Measurements from ENCODE around the gene IRF2BP2. TPM values are rescaled to one million over a fixed set of nuclear protein-coding genes. Genes with fewer than 3 reads are reported as not detected.

Gene IRF2BP2
- polyA plus RNA-seq, 2 donors, result 48.8 to 68.5 TPM

DNA sequence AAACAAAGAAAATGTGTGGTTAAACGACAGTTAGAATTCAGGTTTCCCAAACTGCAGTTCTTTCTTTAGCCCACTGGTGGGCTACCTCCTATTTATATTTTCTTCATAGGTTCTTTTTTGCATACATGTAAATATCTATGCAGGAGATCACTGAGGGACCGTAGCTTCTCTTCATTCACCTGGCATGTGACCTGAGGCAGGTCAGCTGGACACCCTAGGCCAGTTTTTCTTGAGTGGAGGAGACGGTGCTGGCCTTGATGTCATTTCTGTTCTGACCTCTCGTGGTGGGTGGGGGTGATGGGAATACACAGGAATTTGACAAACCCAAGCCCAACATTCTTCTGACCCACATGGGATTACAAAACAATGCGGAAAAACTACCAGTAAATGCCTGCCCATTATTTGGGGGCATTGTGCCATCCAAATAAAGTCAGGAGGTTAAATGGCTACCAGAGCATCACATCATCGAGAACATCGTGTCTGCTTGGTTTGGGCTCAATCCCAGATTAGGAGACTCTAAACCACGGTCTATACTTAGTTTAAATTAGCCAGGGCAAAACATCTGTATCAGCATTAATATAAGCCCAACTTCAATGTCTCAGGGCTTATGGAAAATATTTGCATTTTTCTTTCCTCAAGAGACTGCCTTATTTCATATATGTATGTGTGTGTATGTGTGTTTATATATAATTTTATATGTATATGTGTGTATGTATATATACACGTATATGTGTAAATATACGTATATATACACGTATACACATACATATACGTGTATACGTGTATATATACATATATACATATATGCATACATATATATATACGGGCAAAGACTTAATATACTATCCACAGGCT is 7.4 kb upstream of the IRF2BP2 start:
- peaks cover 0 to 3% of the 10 kb centered on the region in 2 donors for H3K4me1 ChIP-seq (ENCODE audit: control insufficient read depth in 2 of 2, insufficient read depth in 2 of 2, low read length in 1 of 2)

DNA sequence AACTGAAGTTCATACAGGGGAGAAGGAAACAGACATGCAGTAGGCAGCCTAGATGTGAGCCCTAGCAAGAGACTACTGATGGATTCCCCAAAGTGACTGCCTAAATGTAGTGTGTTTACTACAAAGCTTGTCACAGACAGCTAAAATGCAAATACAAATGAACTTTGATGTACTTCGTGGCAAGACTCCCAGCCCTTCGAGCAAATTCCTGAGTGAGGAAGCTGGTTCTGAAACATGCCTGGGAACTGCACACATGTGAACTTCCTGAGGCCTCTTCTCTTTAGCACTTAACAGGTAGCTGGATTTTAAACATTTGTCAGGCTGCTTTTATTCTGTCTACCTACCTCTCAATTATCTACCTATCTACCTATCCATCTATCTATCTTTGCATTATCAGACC is 6.7 kb upstream of the IRF2BP2 start:
- 7 to 11% methylated on average over 2 of the region's 2 CpGs for WGBS, 2 donors
- no peaks in the 10 kb centered on the region for H3K36me3 ChIP-seq (ENCODE audit: control insufficient read depth in 2 of 2, insufficient read depth in 2 of 2, low read length in 1 of 2)
- peaks cover 3% of the 10 kb centered on the region in 2 donors for H3K4me1 ChIP-seq (ENCODE audit: control insufficient read depth in 2 of 2, insufficient read depth in 2 of 2, low read length in 1 of 2)
- H3K4me3 ChIP-seq (ENCODE audit: low read depth in 1 of 2, low read length in 2 of 2), result no peak overlapping the region
- no peaks in the 10 kb centered on the region for H3K9me3 ChIP-seq (ENCODE audit: control insufficient read depth in 2 of 2, insufficient read depth in 1 of 2, low read depth in 1 of 2, low read length in 1 of 2)
- H3K27ac ChIP-seq (ENCODE audit: low read depth in 2 of 2, low read length in 1 of 2), result peak overlapping the region; percentile 12 to 49
- H3K27me3 ChIP-seq (ENCODE audit: control insufficient read depth in 1 of 2, insufficient read depth in 2 of 2, low read length in 2 of 2), result no peaks in the 10 kb centered on the region

More for the DNA sequence above, 7.4 kb upstream of the IRF2BP2 start:
- Histone ChIP-seq H3K4me3 (ENCODE audit: low read depth in 1 of 2, low read length in 2 of 2) (no peak overlapping the region), H3K27me3 (ENCODE audit: control insufficient read depth in 1 of 2, insufficient read depth in 2 of 2, low read length in 2 of 2) (no peaks in the 10 kb centered on the region), H3K36me3 (ENCODE audit: control insufficient read depth in 2 of 2, insufficient read depth in 2 of 2, low read length in 1 of 2) (no peaks in the 10 kb centered on the region), H3K9me3 (ENCODE audit: control insufficient read depth in 2 of 2, insufficient read depth in 1 of 2, low read depth in 1 of 2, low read length in 1 of 2) (no peaks in the 10 kb centered on the region), H3K27ac (ENCODE audit: low read depth in 2 of 2, low read length in 1 of 2) (no peak overlapping the region)
- WGBS, 2 donors, result 75 to 77% methylated on average over 14 of the region's 14 CpGs

DNA sequence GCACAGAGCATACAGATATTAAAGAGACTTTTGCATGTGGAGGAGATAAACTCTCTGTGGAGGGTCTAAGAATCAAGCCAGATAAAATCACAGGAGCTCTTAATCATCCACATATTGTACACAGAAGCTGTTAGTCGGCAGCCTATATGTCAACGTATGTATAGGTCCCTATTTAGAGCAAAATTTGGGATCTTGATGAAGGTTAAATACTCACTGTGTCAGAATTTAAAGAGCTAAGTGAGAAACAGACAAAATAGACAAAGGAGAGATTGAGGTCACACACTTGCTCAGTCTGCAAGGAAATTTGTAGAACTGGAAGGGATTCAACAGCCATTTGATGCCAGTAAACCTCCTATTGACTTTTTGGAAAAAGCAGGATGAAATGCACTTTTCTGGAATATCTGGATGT is 4.1 kb upstream of the IRF2BP2 start:
- 40 to 43% methylated on average over 2 of the region's 2 CpGs for WGBS, 2 donors
- Histone ChIP-seq H3K36me3 (ENCODE audit: control insufficient read depth in 2 of 2, insufficient read depth in 2 of 2, low read length in 1 of 2) (no peaks in the 10 kb centered on the region), H3K27ac (ENCODE audit: low read depth in 2 of 2, low read length in 1 of 2) (peak overlapping the region in 1 of 2 donors; percentile 78), H3K9me3 (ENCODE audit: control insufficient read depth in 2 of 2, insufficient read depth in 1 of 2, low read depth in 1 of 2, low read length in 1 of 2) (peaks cover 0 to 2% of the 10 kb centered on the region in 2 donors), H3K4me3 (ENCODE audit: low read depth in 1 of 2, low read length in 2 of 2) (no peak overlapping the region), H3K27me3 (ENCODE audit: control insufficient read depth in 1 of 2, insufficient read depth in 2 of 2, low read length in 2 of 2) (no peaks in the 10 kb centered on the region), H3K4me1 (ENCODE audit: control insufficient read depth in 2 of 2, insufficient read depth in 2 of 2, low read length in 1 of 2) (peaks cover 3% of the 10 kb centered on the region in 2 donors)

DNA sequence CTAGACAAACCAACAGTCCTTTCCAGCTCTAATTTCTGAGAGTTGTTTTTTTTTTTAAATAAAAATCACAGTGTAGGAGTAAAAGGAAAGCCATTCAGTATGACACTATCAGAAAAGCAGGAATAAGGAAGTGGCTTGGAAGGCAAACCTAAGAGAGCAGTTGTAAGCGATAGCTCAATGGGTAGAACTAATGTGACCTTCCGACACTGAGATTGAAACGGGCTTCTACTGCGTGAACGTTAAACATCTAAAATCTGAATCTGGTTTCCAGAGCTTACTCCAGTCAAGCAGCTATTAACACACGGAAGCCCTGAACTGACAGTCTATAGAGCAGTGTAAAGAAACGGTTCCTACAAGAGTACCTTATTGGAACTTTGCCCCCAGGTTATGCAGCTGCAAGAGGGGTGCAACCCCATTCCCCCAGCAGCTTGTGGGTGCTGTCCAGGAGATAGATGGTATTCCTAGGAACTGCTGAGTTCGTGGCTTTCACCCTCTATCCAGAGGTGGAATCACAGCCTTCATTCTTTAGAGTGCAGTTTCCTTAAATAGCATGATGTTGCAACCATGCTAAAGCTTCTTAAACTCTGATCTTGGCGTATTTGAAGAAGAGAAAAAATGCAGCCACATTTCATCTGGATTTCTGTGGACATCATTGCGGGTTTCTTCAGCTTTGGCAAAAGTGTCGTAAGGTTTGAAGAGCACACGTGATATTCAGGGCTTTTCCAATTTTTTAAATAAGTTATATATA is 3.3 kb upstream of the IRF2BP2 start:
- peaks cover 0 to 1% of the 10 kb centered on the region in 2 donors for H3K36me3 ChIP-seq (ENCODE audit: control insufficient read depth in 2 of 2, insufficient read depth in 2 of 2, low read length in 1 of 2)
- peaks cover 3% of the 10 kb centered on the region in 2 donors for H3K4me1 ChIP-seq (ENCODE audit: control insufficient read depth in 2 of 2, insufficient read depth in 2 of 2, low read length in 1 of 2)
- H3K27ac ChIP-seq (ENCODE audit: low read depth in 2 of 2, low read length in 1 of 2), result peak overlapping the region; percentile 100
- no peaks in the 10 kb centered on the region for H3K27me3 ChIP-seq (ENCODE audit: control insufficient read depth in 1 of 2, insufficient read depth in 2 of 2, low read length in 2 of 2)
- peak overlapping the region in 1 of 2 donors; percentile 26 for H3K4me3 ChIP-seq (ENCODE audit: low read depth in 1 of 2, low read length in 2 of 2)
- 15 to 22% methylated on average over 12 of the region's 12 CpGs for WGBS, 2 donors
- peaks cover 0 to 2% of the 10 kb centered on the region in 2 donors for H3K9me3 ChIP-seq (ENCODE audit: control insufficient read depth in 2 of 2, insufficient read depth in 1 of 2, low read depth in 1 of 2, low read length in 1 of 2)

DNA sequence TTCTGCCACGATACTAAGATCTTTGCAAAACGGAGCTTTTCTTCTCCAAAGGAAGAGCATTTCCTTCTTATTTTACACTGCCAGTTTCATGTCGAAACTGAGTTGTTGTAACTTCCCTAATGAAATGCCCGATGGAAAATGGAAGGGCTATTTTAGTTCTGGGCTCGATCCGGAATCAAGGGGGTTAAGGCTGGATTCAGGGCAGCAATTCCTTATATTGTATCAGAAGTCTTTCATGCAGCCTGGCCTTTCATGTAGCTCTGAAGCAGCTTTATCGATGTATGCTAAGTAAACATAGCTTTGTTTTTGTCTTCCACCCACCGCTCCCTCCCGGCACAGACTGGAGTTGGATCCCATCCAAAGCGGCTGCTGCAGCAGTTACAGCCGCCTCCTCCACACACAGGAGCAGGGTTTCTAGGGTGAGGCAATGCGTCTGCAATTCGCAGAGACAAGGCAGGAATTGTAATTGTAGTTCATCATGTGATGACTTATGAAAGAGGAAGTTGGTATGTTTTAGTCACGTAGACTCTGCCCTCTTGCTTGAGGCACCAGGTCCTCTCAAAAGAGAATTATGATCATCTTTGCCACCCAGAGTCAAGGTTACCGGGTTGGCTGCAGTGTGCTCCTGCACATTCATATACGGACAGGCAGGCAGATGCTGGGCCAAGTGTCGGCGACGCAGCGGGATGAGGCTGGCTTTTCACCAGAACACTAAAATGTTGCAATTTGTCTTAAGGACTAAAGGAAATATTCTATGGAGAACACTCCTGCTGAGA is 2.6 kb upstream of the IRF2BP2 start:
- H3K4me1 ChIP-seq (ENCODE audit: control insufficient read depth in 2 of 2, insufficient read depth in 2 of 2, low read length in 1 of 2), result peaks cover 3% of the 10 kb centered on the region in 2 donors
- H3K36me3 ChIP-seq (ENCODE audit: control insufficient read depth in 2 of 2, insufficient read depth in 2 of 2, low read length in 1 of 2), result peaks cover 0 to 3% of the 10 kb centered on the region in 2 donors
- peak overlapping the region in 1 of 2 donors; percentile 28 for H3K4me3 ChIP-seq (ENCODE audit: low read depth in 1 of 2, low read length in 2 of 2)
- 1 to 2% methylated on average over 20 of the region's 20 CpGs for WGBS, 2 donors
- H3K9me3 ChIP-seq (ENCODE audit: control insufficient read depth in 2 of 2, insufficient read depth in 1 of 2, low read depth in 1 of 2, low read length in 1 of 2), result peaks cover 0 to 2% of the 10 kb centered on the region in 2 donors
- H3K27ac ChIP-seq (ENCODE audit: low read depth in 2 of 2, low read length in 1 of 2), result peak overlapping the region; percentile 100
- no peaks in the 10 kb centered on the region for H3K27me3 ChIP-seq (ENCODE audit: control insufficient read depth in 1 of 2, insufficient read depth in 2 of 2, low read length in 2 of 2)

DNA sequence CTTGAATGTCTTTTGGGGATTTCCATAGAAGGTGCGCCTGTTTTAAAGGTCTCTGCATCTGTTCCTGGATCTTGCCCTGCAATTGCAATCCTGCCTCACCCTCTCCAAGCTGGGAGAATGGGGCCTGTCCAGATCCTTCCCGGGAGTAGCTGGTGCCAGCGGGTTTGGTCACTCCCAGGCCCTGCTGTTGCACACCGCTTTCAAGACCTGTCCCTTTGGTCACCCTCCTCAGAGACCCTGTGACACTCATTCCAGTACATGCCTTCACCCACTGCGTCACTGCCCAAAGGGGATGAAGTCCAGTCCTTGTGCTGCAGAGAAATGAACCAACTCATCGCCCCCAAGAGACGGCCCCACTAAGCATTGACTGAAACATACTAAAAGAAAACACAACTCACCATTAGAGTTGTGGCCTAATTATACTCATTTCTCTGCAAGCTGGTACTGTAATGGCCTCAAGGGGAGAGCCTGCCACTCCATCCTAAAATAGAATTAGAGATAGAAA is 1.9 kb upstream of the IRF2BP2 start:
- Histone ChIP-seq H3K4me1 (ENCODE audit: control insufficient read depth in 2 of 2, insufficient read depth in 2 of 2, low read length in 1 of 2) (peaks cover 3% of the 10 kb centered on the region in 2 donors), H3K4me3 (ENCODE audit: low read depth in 1 of 2, low read length in 2 of 2) (peak overlapping the region in 1 of 2 donors; percentile 28)

DNA sequence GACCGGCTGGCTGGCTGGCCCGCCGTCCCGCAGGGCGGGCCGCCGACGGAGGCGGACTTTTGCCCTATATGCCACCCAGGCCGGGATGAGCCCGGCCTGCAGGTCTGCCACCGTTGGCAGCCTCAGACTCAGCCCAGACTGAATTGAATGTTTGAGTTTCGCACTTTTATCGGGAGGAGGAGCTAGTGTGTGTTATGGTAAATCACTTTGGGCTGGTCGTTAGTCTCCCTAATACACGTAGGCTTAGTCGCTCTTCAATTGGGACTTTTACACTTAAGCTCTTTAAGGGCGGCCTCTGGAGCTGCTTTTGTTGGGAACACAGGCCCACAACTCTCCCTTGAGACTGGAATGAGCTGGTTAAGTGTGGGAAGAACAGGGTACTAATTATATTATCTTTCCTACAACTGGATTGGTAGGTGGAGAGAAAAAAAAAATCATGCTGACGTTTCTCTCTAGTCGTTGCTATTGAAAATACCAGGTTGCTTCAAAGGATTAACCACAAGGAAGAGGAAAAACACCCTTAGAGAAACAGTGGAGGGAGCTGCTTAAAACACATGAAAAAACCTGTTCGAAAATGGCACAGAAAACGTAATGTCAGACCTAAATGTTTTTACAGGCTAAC is 1.4 kb upstream of the IRF2BP2 start:
- H3K27ac ChIP-seq (ENCODE audit: low read depth in 2 of 2, low read length in 1 of 2), result peak overlapping the region; percentile 100
- peak overlapping the region; percentile 28 to 97 for H3K4me3 ChIP-seq (ENCODE audit: low read depth in 1 of 2, low read length in 2 of 2)
- H3K4me1 ChIP-seq (ENCODE audit: control insufficient read depth in 2 of 2, insufficient read depth in 2 of 2, low read length in 1 of 2), result peaks cover 0 to 3% of the 10 kb centered on the region in 2 donors
- H3K27me3 ChIP-seq (ENCODE audit: control insufficient read depth in 1 of 2, insufficient read depth in 2 of 2, low read length in 2 of 2), result no peaks in the 10 kb centered on the region
- peaks cover 0 to 11% of the 10 kb centered on the region in 2 donors for H3K36me3 ChIP-seq (ENCODE audit: control insufficient read depth in 2 of 2, insufficient read depth in 2 of 2, low read length in 1 of 2)
- H3K9me3 ChIP-seq (ENCODE audit: control insufficient read depth in 2 of 2, insufficient read depth in 1 of 2, low read depth in 1 of 2, low read length in 1 of 2), result peaks cover 0 to 2% of the 10 kb centered on the region in 2 donors
- 2 to 3% methylated on average over 22 of the region's 22 CpGs for WGBS, 2 donors

More for the DNA sequence above, 1.9 kb upstream of the IRF2BP2 start:
- H3K27me3 ChIP-seq (ENCODE audit: control insufficient read depth in 1 of 2, insufficient read depth in 2 of 2, low read length in 2 of 2), result no peaks in the 10 kb centered on the region
- 30 to 35% methylated on average over 7 of the region's 7 CpGs for WGBS, 2 donors
- peak overlapping the region; percentile 100 for H3K27ac ChIP-seq (ENCODE audit: low read depth in 2 of 2, low read length in 1 of 2)
- peaks cover 0 to 9% of the 10 kb centered on the region in 2 donors for H3K36me3 ChIP-seq (ENCODE audit: control insufficient read depth in 2 of 2, insufficient read depth in 2 of 2, low read length in 1 of 2)
- H3K9me3 ChIP-seq (ENCODE audit: control insufficient read depth in 2 of 2, insufficient read depth in 1 of 2, low read depth in 1 of 2, low read length in 1 of 2), result peaks cover 0 to 2% of the 10 kb centered on the region in 2 donors

DNA sequence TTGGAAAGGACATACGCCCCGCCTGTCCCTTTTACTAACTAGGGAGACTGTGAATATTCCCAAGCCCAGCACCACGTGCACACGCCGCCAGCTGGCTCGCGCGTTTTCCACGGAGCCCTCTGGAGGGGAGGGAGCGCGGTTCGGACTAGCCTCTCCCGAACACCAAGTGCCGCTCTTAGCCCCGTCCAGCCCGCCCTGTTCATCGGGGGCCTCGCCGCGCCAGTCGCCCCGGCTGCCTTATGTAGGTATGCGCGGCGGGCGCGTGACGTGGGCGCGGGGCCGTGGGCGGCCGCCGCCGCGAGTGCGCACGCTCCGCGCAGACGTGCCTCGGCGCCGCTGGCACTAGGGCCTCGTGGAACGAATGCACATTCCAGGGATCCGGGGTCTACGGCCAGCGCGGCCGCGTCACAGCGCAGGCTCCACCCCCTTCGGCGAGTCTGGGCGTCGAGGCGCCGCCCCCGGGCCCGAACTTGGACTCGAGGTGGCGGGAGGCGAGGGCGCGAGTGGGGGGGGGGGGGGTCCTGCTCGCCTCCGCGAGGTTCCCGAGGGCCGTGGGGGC is 767 bp upstream of the IRF2BP2 start:
- WGBS, 2 donors, result 0 to 1% methylated on average over 69 to 70 of the region's 71 CpGs
- no peaks in the 10 kb centered on the region for H3K27me3 ChIP-seq (ENCODE audit: control insufficient read depth in 1 of 2, insufficient read depth in 2 of 2, low read length in 2 of 2)
- H3K4me3 ChIP-seq (ENCODE audit: low read depth in 1 of 2, low read length in 2 of 2), result peak overlapping the region; percentile 60 to 97
- H3K27ac ChIP-seq (ENCODE audit: low read depth in 2 of 2, low read length in 1 of 2), result peak overlapping the region; percentile 100
- H3K36me3 ChIP-seq (ENCODE audit: control insufficient read depth in 2 of 2, insufficient read depth in 2 of 2, low read length in 1 of 2), result peaks cover 0 to 11% of the 10 kb centered on the region in 2 donors
- H3K9me3 ChIP-seq (ENCODE audit: control insufficient read depth in 2 of 2, insufficient read depth in 1 of 2, low read depth in 1 of 2, low read length in 1 of 2), result peaks cover 0 to 2% of the 10 kb centered on the region in 2 donors
- peaks cover 0 to 3% of the 10 kb centered on the region in 2 donors for H3K4me1 ChIP-seq (ENCODE audit: control insufficient read depth in 2 of 2, insufficient read depth in 2 of 2, low read length in 1 of 2)

Data from esophagus (tissue), 2 donors.